ENCODE results near the gene GDPD3.

DNA sequence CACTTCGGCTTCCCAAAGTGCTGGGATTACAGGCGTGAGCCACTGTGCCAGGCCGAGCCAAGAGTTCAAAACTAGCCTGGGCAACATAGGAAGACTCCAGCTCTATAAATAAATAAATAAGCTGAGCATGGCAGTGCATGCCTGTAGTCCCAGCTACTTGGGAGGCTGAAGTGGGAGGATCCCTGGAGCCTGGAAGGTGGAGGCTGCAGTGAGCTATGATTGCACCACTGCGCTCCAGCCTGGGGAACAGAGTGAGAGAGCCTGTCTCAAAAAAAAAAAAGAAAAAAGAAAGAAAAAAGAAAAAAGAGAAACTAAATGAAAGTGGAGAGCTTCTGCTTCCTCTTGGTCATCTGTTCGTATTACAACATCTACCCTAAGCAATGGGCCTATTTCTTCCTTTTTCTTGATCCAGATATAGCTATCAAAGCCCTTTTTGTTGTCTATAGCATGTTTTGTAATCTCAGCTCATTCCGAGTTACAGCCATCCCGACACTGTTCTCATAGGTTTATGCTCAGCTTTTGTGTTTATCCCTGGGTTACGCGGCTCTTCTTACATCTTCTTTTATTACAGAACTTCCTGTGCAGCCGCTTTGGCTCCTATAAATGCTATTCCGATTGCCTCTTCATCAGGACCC is 23.8 kb upstream of the GDPD3 start:
- TF ChIP-seq MTERF4 (CRISPR knock-in tag; IDR thresholded peaks at IDR 0.05): no peak
- TF ChIP-seq ARNTL (CRISPR knock-in tag; IDR thresholded peaks at IDR 0.05): no peak
- TF ChIP-seq NFKB2 (CRISPR knock-in tag; IDR thresholded peaks at IDR 0.05; ENCODE audit: borderline replicate concordance): no peak

Data from HepG2 (cell line).